MCF 10A (cell line): Measurements from ENCODE around the gene MAGIX. TPM values are rescaled to one million over a fixed set of nuclear protein-coding genes. Genes with fewer than 3 reads are reported as not detected.

Experiments used
- BruUV-seq: library from RNA; stranded (reverse); fragments of 400-500 nt; replicated peaks from 2 replicates; lab custom pipeline; 2021; lab: Mats Ljungman, UMichigan
- CTCF ChIA-PET: fragments of 300-600 bp; sonication (Branson Sonifier 250); formaldehyde crosslinking; extraction: SDS; loops from one replicate; lab custom pipeline; 2021; ENCODE audit warnings: antibody characterized with exemption, inconsistent platforms; lab: Yijun Ruan, JAX
- POLR2A ChIA-PET: fragments of 300-600, 350-650 bp; sonication (Branson Sonifier 250); formaldehyde crosslinking; extraction: SDS; loops from one replicate; lab custom pipeline; 2020; ENCODE audit warnings: antibody characterized with exemption, inconsistent platforms; lab: Yijun Ruan, JAX
- DNase-seq: peaks from one replicate; pipeline ENCODE4 v3.0.0-alpha.2; 2018; ENCODE audit not compliant: unreplicated experiment
- H3K27ac Mint-ChIP-seq: one replicate; pipeline ENCODE4 v1.8.0; 2022; ENCODE audit warnings: mild to moderate bottlenecking, low read depth, mixed read lengths; ENCODE audit not compliant: unreplicated experiment
- H3K27me3 Mint-ChIP-seq: one replicate; pipeline ENCODE4 v1.8.0; 2022; ENCODE audit warnings: mixed read lengths; ENCODE audit not compliant: insufficient read depth, unreplicated experiment
- H3K36me3 Mint-ChIP-seq: one replicate; pipeline ENCODE4 v1.8.0; 2022; ENCODE audit warnings: mild to moderate bottlenecking, moderate library complexity, mixed read lengths; ENCODE audit not compliant: insufficient read depth, unreplicated experiment
- H3K4me1 Mint-ChIP-seq: one replicate; pipeline ENCODE4 v1.8.0; 2022; ENCODE audit warnings: mixed read lengths; ENCODE audit not compliant: insufficient read depth, unreplicated experiment
- H3K4me3 Mint-ChIP-seq: one replicate; pipeline ENCODE4 v1.8.0; 2022; ENCODE audit warnings: mild to moderate bottlenecking, moderate library complexity, mixed read lengths; ENCODE audit not compliant: unreplicated experiment
- H3K9me3 Mint-ChIP-seq: one replicate; pipeline ENCODE4 v1.8.0; 2022; ENCODE audit warnings: mixed read lengths; ENCODE audit not compliant: unreplicated experiment
- CTCF ChIP-seq: fragments of 200-600 bp; IDR thresholded peaks from one replicate; pipeline ENCODE4 v1.8.0; 2022; ENCODE audit warnings: antibody characterized with exemption, mild to moderate bottlenecking; ENCODE audit not compliant: unreplicated experiment
- intact Hi-C: fragments of 100-400 bp; cut with micrococcal nuclease; formaldehyde crosslinking; loops from 2 replicates; pipeline ENCODE4 v1.14.1; 2022
- total RNA-seq: library from RNA; stranded (reverse); gene quantifications from 2 replicates; pipeline ENCODE4 v1.2.3, GENCODE V29; 2022

MAGIX gene
- total RNA-seq, 1 experiment from 2014 or later: 0.84 TPM

- ChIA-PET CTCF (interaction anchor here (0.7 kb wide), 1 partner anchor 1345 kb away, joined by 3 read pairs; no protein-coding TSS in a partner anchor), POLR2A (interaction anchor here (1.0 to 1.9 kb wide), 5 partner anchors 8 to 93 kb away, joined by 3 to 27 read pairs (median 4); no protein-coding TSS in a partner anchor)
- Mint-ChIP-seq H3K4me1 (peaks cover 21% of the 10 kb centered on the region), H3K27ac (no peak overlapping the region), H3K9me3 (peaks cover 18% of the 10 kb centered on the region), H3K4me3 (peak overlapping the region; percentile 51), H3K36me3 (peaks cover 67% of the 10 kb centered on the region), H3K27me3 (no peaks in the 10 kb centered on the region)
- no TSS peak for BruUV-seq
- DNase-seq: no peak
- intact Hi-C loops: no loop called here
- TF ChIP-seq CTCF: no peak
Observed at GRCh38 chrX:49175435-49176274, 13.1 kb downstream of the MAGIX start.

- peaks cover 21% of the 10 kb centered on the region for H3K9me3 Mint-ChIP-seq
- BruUV-seq: no TSS peak
- no peaks in the 10 kb centered on the region for H3K27me3 Mint-ChIP-seq
- CTCF ChIA-PET: interaction anchor here (0.7 to 1.2 kb wide), 2 partner anchors 9 to 1346 kb away, joined by 3 read pairs; no protein-coding TSS in a partner anchor
- no peak for TF ChIP-seq CTCF
- DNase-seq: peak; percentile 71
- H3K36me3 Mint-ChIP-seq: peaks cover 72% of the 10 kb centered on the region
- POLR2A ChIA-PET: interaction anchor here (1.5 to 1.9 kb wide), 3 partner anchors 9 to 21 kb away, joined by 4 to 27 read pairs (median 5); no protein-coding TSS in a partner anchor
- H3K27ac Mint-ChIP-seq: peak overlapping the region; percentile 47
- peak overlapping the region; percentile 51 for H3K4me3 Mint-ChIP-seq
- intact Hi-C loops: no loop called here
- peaks cover 21% of the 10 kb centered on the region for H3K4me1 Mint-ChIP-seq
Observed at GRCh38 chrX:49176421-49177326, 14.1 kb downstream of the MAGIX start.

- H3K4me1 Mint-ChIP-seq: peaks cover 21% of the 10 kb centered on the region
- peak; percentile 54 for DNase-seq
- CTCF ChIA-PET: interaction anchor here (1.2 kb wide), 1 partner anchor 9 kb away, joined by 3 read pairs; no protein-coding TSS in a partner anchor
- peak overlapping the region; percentile 47 for H3K27ac Mint-ChIP-seq
- peaks cover 21% of the 10 kb centered on the region for H3K9me3 Mint-ChIP-seq
- peaks cover 73% of the 10 kb centered on the region for H3K36me3 Mint-ChIP-seq
- POLR2A ChIA-PET: interaction anchor here (0.7 to 1.9 kb wide), 4 partner anchors 10 to 104 kb away, joined by 3 to 27 read pairs (median 4); partner anchors contain the start of gene PRAF2
- no peak for TF ChIP-seq CTCF
- intact Hi-C loops: no loop called here
- no peak overlapping the region for H3K4me3 Mint-ChIP-seq
- no TSS peak for BruUV-seq
- H3K27me3 Mint-ChIP-seq: no peaks in the 10 kb centered on the region
Observed at GRCh38 chrX:49177338-49177833, 14.8 kb downstream of the MAGIX start.
